ENCODE data around the gene LYPD6B. TPM values are rescaled to one million over a fixed set of nuclear protein-coding genes. Genes with fewer than 3 reads are reported as not detected.

LYPD6B gene
- total and polyA plus RNA-seq, 8 donors, result 0.79 to 35.8 (median 24.6) TPM

- no peaks in the 10 kb centered on the region for H3K36me3 ChIP-seq
- H3K9me3 ChIP-seq, result no peaks in the 10 kb centered on the region
- H3K4me3 ChIP-seq, result no peak overlapping the region
- DNase-seq (no peak), ATAC-seq (peak; percentile 25)
- no peaks in the 10 kb centered on the region for H3K27me3 ChIP-seq
- intact Hi-C loops (cut with DNase I), result loop anchor here in 1 of 2 donors (5.0 to 10.0 kb wide), 2 partner anchors 295 to 543 kb away; no protein-coding TSS in a partner anchor
- TF ChIP-seq, protein P1, sequence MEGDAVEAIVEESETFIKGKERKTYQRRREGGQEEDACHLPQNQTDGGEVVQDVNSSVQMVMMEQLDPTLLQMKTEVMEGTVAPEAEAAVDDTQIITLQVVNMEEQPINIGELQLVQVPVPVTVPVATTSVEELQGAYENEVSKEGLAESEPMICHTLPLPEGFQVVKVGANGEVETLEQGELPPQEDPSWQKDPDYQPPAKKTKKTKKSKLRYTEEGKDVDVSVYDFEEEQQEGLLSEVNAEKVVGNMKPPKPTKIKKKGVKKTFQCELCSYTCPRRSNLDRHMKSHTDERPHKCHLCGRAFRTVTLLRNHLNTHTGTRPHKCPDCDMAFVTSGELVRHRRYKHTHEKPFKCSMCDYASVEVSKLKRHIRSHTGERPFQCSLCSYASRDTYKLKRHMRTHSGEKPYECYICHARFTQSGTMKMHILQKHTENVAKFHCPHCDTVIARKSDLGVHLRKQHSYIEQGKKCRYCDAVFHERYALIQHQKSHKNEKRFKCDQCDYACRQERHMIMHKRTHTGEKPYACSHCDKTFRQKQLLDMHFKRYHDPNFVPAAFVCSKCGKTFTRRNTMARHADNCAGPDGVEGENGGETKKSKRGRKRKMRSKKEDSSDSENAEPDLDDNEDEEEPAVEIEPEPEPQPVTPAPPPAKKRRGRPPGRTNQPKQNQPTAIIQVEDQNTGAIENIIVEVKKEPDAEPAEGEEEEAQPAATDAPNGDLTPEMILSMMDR (IDR thresholded peaks at IDR 0.05), result no peak
- H3K27ac ChIP-seq, result no peak overlapping the region
- peaks cover 6 to 21% of the 10 kb centered on the region in 2 donors for H3K4me1 ChIP-seq
These were observed 18.7 kb upstream of the LYPD6B start for GRCh38 chr2:149019768-149020167.

DNA sequence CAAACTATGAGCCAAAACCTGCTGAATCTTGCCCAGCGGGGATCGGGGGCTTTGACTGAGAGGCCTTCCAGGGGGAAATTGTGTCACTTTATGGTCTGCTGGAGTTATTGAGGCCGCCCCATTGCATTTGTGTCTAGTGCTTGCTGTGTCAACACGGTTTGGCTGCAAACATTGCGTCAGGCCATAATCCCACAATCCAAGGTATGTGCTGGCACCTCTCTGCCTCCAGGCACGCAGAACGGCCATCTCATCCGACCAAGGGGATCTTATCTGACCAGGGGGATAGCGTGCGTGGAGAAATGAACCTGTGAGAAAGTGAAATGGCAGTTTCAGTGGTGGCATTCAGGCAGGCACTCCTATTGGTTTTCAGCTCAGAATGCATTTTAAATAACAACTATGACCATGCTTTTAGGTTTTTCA is 18.1 kb upstream of the LYPD6B start:
- Histone ChIP-seq H3K27me3 (no peaks in the 10 kb centered on the region), H3K4me1 (peaks cover 6 to 21% of the 10 kb centered on the region in 2 donors), H3K36me3 (no peaks in the 10 kb centered on the region), H3K9me3 (no peaks in the 10 kb centered on the region), H3K27ac (no peak overlapping the region), H3K4me3 (no peak overlapping the region)
- peak; percentile 83 for ATAC-seq
- peak in 2 of 4 donors; percentile 42 to 52 for DNase-seq
- intact Hi-C loops (cut with DNase I), result no loop called here
- TF ChIP-seq, protein P1 (IDR thresholded peaks at IDR 0.05), result no peak

GRCh38 chr2:149021271-149021719 is 17.2 kb upstream of the LYPD6B start:
- TF ChIP-seq, protein P1 (IDR thresholded peaks at IDR 0.05), result no peak
- Histone ChIP-seq H3K27ac (no peak overlapping the region), H3K9me3 (no peaks in the 10 kb centered on the region), H3K4me1 (peaks cover 6 to 21% of the 10 kb centered on the region in 2 donors), H3K27me3 (no peaks in the 10 kb centered on the region), H3K36me3 (no peaks in the 10 kb centered on the region), H3K4me3 (no peak overlapping the region)
- DNase-seq, result no peak
- no peak for ATAC-seq
- intact Hi-C loops (cut with DNase I), result no loop called here

DNA sequence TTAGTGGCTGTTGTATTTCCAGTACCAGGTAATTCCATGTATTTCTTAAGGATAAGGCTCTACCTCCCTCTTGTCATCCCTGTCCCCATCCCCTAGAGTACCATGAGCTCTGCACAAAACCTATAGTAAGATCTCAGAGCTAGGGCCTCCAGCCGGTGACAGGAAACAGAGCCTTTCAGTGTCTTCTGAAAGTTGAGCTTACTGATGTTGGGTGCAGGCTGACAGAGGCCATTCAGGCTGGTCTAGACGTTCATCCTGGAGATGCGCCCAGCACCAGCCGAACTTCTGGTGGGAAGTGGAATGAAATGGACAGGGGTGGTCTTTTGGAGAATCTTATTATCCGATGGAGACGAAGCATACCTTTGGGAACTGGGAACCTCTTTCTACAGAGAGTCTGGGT is 16.7 kb upstream of the LYPD6B start:
- H3K4me1 ChIP-seq, result peaks cover 6 to 21% of the 10 kb centered on the region in 2 donors
- ATAC-seq (no peak), DNase-seq (no peak)
- TF ChIP-seq, protein P1 (IDR thresholded peaks at IDR 0.05), result no peak
- no peaks in the 10 kb centered on the region for H3K27me3 ChIP-seq
- no peaks in the 10 kb centered on the region for H3K36me3 ChIP-seq
- no peaks in the 10 kb centered on the region for H3K9me3 ChIP-seq
- no peak overlapping the region for H3K27ac ChIP-seq
- intact Hi-C loops (cut with DNase I), result no loop called here
- no peak overlapping the region for H3K4me3 ChIP-seq

- H3K9me3 ChIP-seq, result no peaks in the 10 kb centered on the region
- H3K27me3 ChIP-seq, result no peaks in the 10 kb centered on the region
- no peak overlapping the region for H3K4me3 ChIP-seq
- intact Hi-C loops (cut with DNase I), result no loop called here
- peaks cover 6 to 21% of the 10 kb centered on the region in 2 donors for H3K4me1 ChIP-seq
- no peak overlapping the region for H3K27ac ChIP-seq
- no peak for DNase-seq
- TF ChIP-seq, protein P1 (IDR thresholded peaks at IDR 0.05), result no peak
- no peak for ATAC-seq
- H3K36me3 ChIP-seq, result no peaks in the 10 kb centered on the region
These were observed 15.4 kb upstream of the LYPD6B start for GRCh38 chr2:149023091-149023490.

Data from left lung (tissue), 10 donors.